PC-9 (cell line): ENCODE measurements around the gene ERCC4. TPM values are rescaled to one million over a fixed set of nuclear protein-coding genes. Genes with fewer than 3 reads are reported as not detected.

Source experiments
- BruUV-seq: library from RNA; stranded (reverse); fragments of 400-500 nt; replicated peaks from 2 replicates; lab custom pipeline; 2021; lab: Mats Ljungman, UMichigan
- CTCF ChIA-PET: fragments of 300-600 bp; sonication (Branson Sonifier 250); formaldehyde crosslinking; loops from one replicate; lab custom pipeline; 2022; ENCODE audit warnings: antibody characterized with exemption; lab: Charles Lee
- POLR2A ChIA-PET: fragments of 300-600 bp; sonication (Branson Sonifier 250); formaldehyde crosslinking; loops from one replicate; lab custom pipeline; 2022; ENCODE audit warnings: antibody characterized with exemption; ENCODE audit not compliant: unreplicated experiment; lab: Charles Lee
- DNase-seq, 2 experiments: peaks; one replicate each; pipeline versions ENCODE4 v3.0.0 to v3.0.0-alpha.2; 2015 to 2022; ENCODE audit warnings: mixed read lengths in 1 of 2
- H2AFZ ChIP-seq: fragments of 200-600 bp; sonication (generic); 2 replicates; pipeline ENCODE4 v1.8.1; 2017; ENCODE audit warnings: antibody characterized with exemption
- H3F3A ChIP-seq: fragments of 200-600 bp; sonication (generic); 2 replicates; pipeline ENCODE4 v1.8.1; 2017; ENCODE audit warnings: antibody characterized with exemption, mild to moderate bottlenecking, low read depth; ENCODE audit not compliant: insufficient read depth
- H3K27ac ChIP-seq: fragments of 200-600 bp; sonication (generic); 2 replicates; pipeline ENCODE4 v1.6.1; 2016; ENCODE audit warnings: mixed run types
- H3K27me3 ChIP-seq: fragments of 200-600 bp; sonication (generic); 2 replicates; pipeline ENCODE4 v1.6.1; 2016; ENCODE audit warnings: low read depth, mixed run types; ENCODE audit not compliant: insufficient read depth
- H3K36me3 ChIP-seq: fragments of 200-600 bp; sonication (generic); 2 replicates; pipeline ENCODE4 v1.6.1; 2016; ENCODE audit warnings: low read depth, mixed run types
- H3K4me1 ChIP-seq: fragments of 200-600 bp; sonication (generic); replicated peaks from 2 replicates; pipeline ENCODE4 v1.6.1; 2016; ENCODE audit warnings: mixed run types; ENCODE audit not compliant: insufficient read depth
- H3K4me2 ChIP-seq: fragments of 200-600 bp; sonication (generic); 2 replicates; pipeline ENCODE4 v1.6.1; 2017; ENCODE audit warnings: mixed run types
- H3K4me3 ChIP-seq: fragments of 200-600 bp; sonication (generic); 2 replicates; pipeline ENCODE4 v1.6.1; 2016; ENCODE audit warnings: mixed run types
- H3K79me2 ChIP-seq: fragments of 200-600 bp; sonication (generic); 2 replicates; pipeline ENCODE4 v1.6.1; 2017; ENCODE audit warnings: low read depth, mixed run types
- H3K9me2 ChIP-seq: fragments of 200-600 bp; sonication (generic); 2 replicates; pipeline ENCODE4 v1.8.1; 2017; ENCODE audit warnings: mild to moderate bottlenecking; ENCODE audit not compliant: insufficient read depth
- H3K9me3 ChIP-seq: fragments of 200-600 bp; sonication (generic); 2 replicates; pipeline ENCODE4 v1.8.1; 2016; ENCODE audit warnings: low read depth; ENCODE audit not compliant: insufficient read depth
- H4K20me1 ChIP-seq: fragments of 200-600 bp; sonication (generic); 2 replicates; pipeline ENCODE4 v1.8.1; 2017; ENCODE audit not compliant: insufficient read depth
- EZH2 ChIP-seq: fragments of 200-600 bp; sonication (generic); IDR thresholded peaks from 2 replicates; pipeline ENCODE4 v1.8.0; 2017; ENCODE audit warnings: antibody characterized with exemption, low read depth
- intact Hi-C: fragments of 100-400 bp; cut with micrococcal nuclease; formaldehyde crosslinking; loops from one replicate; pipeline ENCODE4 v1.10.0; 2022; ENCODE audit not compliant: unreplicated experiment
- total RNA-seq: library from RNA; stranded (reverse); gene quantifications from 2 replicates; pipeline ENCODE4 v1.2.3, GENCODE V29; 2021
- TF ChIP-seq, protein P1 (sequence below): fragments of 200-600 bp; sonication (generic); conservative IDR thresholded peaks from 2 replicates; pipeline ENCODE4 v1.6.1; 2017; ENCODE audit warnings: mixed run types, antibody characterized with exemption, mild to moderate bottlenecking, moderate library complexity

The ERCC4 gene
- total RNA-seq, 1 experiment from 2014 or later, result 17.4 TPM

DNA sequence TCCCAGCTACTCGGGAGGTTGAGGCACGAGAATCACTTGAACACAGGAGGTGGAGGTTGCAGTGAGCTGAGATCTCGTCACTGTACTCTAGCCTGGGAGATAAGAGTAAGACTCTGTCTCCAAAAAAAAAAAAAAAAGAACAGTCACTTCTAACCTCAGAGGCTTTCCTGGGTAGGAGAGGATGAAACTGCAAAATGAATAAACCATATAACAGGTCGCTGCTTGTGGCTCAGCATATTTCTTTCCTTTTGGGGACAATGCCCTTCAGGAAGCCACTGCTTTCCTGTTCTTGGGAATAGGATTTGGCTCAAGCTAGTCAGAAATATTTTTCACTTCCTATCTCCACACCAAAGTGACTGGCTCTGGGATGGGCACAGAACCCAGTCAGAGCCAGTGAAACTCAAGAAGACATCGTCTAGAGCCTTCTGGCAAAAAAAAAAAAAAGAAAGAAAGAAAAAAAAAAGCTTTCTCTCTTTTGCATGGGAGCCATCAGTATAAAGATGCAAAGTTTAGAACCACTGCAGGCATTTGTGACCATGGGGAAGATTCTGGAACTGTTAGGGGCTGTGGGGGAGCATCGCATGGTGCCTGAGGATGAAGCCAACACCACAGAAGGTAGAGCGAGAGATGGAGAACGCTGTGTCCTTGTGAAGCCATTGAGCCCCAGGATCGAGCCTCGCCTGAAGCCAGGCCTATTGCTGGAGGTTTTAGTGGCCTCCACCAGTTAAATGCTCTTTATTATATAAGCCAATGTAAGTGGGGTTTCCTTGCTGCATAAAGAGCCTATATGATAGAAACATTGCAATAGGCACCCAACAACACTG lies 79.3 kb downstream of the ERCC4 start:
- Histone ChIP-seq H3K9me3 (no peaks in the 10 kb centered on the region), H3F3A (no peaks in the 10 kb centered on the region), H3K27me3 (no peaks in the 10 kb centered on the region), H3K79me2 (no peaks in the 10 kb centered on the region), H3K4me3 (no peak overlapping the region), H3K36me3 (no peaks in the 10 kb centered on the region), H3K4me2 (no peak overlapping the region), H3K4me1 (peaks cover 21% of the 10 kb centered on the region), H4K20me1 (no peaks in the 10 kb centered on the region), H3K27ac (no peak overlapping the region), H2AFZ (no peak overlapping the region), H3K9me2 (no peaks in the 10 kb centered on the region)
- no TSS peak for BruUV-seq
- ChIA-PET CTCF (interaction anchor here (0.7 kb wide), 1 partner anchor 21 kb away, joined by 5 read pairs; no protein-coding TSS in a partner anchor), POLR2A (interaction anchor here (0.7 kb wide), 1 partner anchor 341 kb away, joined by 14 read pairs; no protein-coding TSS in a partner anchor)
- TF ChIP-seq, protein P1, sequence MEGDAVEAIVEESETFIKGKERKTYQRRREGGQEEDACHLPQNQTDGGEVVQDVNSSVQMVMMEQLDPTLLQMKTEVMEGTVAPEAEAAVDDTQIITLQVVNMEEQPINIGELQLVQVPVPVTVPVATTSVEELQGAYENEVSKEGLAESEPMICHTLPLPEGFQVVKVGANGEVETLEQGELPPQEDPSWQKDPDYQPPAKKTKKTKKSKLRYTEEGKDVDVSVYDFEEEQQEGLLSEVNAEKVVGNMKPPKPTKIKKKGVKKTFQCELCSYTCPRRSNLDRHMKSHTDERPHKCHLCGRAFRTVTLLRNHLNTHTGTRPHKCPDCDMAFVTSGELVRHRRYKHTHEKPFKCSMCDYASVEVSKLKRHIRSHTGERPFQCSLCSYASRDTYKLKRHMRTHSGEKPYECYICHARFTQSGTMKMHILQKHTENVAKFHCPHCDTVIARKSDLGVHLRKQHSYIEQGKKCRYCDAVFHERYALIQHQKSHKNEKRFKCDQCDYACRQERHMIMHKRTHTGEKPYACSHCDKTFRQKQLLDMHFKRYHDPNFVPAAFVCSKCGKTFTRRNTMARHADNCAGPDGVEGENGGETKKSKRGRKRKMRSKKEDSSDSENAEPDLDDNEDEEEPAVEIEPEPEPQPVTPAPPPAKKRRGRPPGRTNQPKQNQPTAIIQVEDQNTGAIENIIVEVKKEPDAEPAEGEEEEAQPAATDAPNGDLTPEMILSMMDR, result no peak
- TF ChIP-seq EZH2, result no peak
- intact Hi-C loops, result no loop called here
- DNase-seq, result no peak

DNA sequence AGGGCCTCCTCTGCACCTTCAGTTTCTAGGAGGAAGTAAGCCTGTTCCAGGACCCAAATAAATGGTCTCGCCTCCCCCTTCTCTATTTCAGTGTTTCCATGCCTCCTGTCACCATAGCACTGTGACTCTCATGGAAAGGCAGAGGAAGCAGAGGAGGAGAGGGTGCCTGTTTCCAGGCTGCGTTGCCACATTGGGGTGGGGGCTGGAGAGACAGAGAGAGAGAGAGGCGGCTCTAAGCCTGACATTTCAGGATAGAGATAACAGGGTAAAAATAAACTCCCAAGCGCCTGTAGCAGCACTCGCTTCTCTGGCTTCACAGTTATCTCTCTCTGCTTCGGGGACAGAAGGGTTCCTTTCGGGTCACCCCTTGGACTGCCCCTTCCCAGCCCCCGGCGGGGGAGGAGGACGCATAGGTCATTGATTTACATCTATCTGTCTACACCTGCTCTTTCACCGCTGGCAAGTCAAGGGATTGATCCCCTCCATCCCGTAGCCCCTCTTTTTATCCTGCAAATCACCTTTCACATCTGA lies 80.0 kb downstream of the ERCC4 start:
- peaks cover 21% of the 10 kb centered on the region for H3K4me1 ChIP-seq
- H3K79me2 ChIP-seq, result no peaks in the 10 kb centered on the region
- H3K4me3 ChIP-seq, result no peak overlapping the region
- H4K20me1 ChIP-seq, result no peaks in the 10 kb centered on the region
- H3K4me2 ChIP-seq, result no peak overlapping the region
- ChIA-PET CTCF (no interaction called here), POLR2A (no interaction called here)
- intact Hi-C loops, result no loop called here
- no peak overlapping the region for H2AFZ ChIP-seq
- no peak for DNase-seq
- no peaks in the 10 kb centered on the region for H3K27me3 ChIP-seq
- no peaks in the 10 kb centered on the region for H3K36me3 ChIP-seq
- no peaks in the 10 kb centered on the region for H3K9me3 ChIP-seq
- no peaks in the 10 kb centered on the region for H3F3A ChIP-seq
- no peaks in the 10 kb centered on the region for H3K9me2 ChIP-seq
- H3K27ac ChIP-seq, result no peak overlapping the region
- TF ChIP-seq, protein P1, result no peak
- no peak for TF ChIP-seq EZH2
- no TSS peak for BruUV-seq

DNA sequence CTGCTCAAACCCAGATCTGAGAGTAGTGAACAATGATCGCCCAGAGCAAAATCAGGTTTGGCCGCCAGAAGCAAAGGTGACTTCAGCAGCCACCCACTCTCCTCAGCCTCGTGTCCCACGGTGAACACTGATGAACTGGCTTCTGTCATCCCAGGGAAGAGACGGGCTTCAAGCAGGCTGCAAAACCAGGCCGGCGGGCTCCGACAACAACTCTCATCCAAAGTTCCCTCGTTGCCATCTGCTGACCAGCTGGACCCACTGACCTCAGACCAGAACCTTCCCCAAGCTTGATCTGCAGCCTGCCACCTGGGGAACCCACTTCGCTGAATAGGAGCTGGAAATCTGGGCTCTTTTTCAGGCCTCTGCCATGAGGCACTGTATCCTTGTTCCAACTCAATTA lies 81.6 kb downstream of the ERCC4 start:
- Histone ChIP-seq H3K9me2 (no peaks in the 10 kb centered on the region), H3K4me3 (no peak overlapping the region), H3K27me3 (no peaks in the 10 kb centered on the region), H3K4me1 (peaks cover 21% of the 10 kb centered on the region), H3K36me3 (no peaks in the 10 kb centered on the region), H3K4me2 (no peak overlapping the region), H2AFZ (no peak overlapping the region), H3F3A (no peaks in the 10 kb centered on the region), H3K27ac (no peak overlapping the region), H3K9me3 (no peaks in the 10 kb centered on the region), H4K20me1 (no peaks in the 10 kb centered on the region), H3K79me2 (no peaks in the 10 kb centered on the region)
- BruUV-seq, result no TSS peak
- ChIA-PET POLR2A (no interaction called here), CTCF (no interaction called here)
- DNase-seq, result no peak
- TF ChIP-seq, protein P1, result no peak
- no peak for TF ChIP-seq EZH2
- intact Hi-C loops, result no loop called here

Other genes starting within 250 kb of the ERCC4 start
- 47.3 and 71.5 TPM in 2 replicates for gene MRTFB, start 151.2 kb downstream of the ERCC4 start, total RNA-seq